HG03097 (cell line): Measurements from ENCODE around the gene TMEM131L.
"Not testable (repeated sequence)": the region's sequence is repeated elsewhere in the genome, so short reads cannot be mapped to it uniquely, and the experiment has no call there.

Source experiments
- ATAC-seq: cut with Tn5 transposase; IDR thresholded peaks from one replicate; pipeline ENCODE4 v1.9.1; 2021; ENCODE audit not compliant: unreplicated experiment, low FRiP score

Gene TMEM131L

GRCh38 chr4:153535772-153536513 lies 69.8 kb downstream of the TMEM131L start:
- no peak for ATAC-seq

GRCh38 chr4:153537493-153537960 lies 71.4 kb downstream of the TMEM131L start:
- ATAC-seq: no peak

- no peak for ATAC-seq
Measured at GRCh38 chr4:153538487-153539357, 72.6 kb downstream of the TMEM131L start.

GRCh38 chr4:153539422-153539821 lies 73.3 kb downstream of the TMEM131L start:
- ATAC-seq: no peak

GRCh38 chr4:153541456-153542096 lies 75.4 kb downstream of the TMEM131L start:
- no peak for ATAC-seq

DNA sequence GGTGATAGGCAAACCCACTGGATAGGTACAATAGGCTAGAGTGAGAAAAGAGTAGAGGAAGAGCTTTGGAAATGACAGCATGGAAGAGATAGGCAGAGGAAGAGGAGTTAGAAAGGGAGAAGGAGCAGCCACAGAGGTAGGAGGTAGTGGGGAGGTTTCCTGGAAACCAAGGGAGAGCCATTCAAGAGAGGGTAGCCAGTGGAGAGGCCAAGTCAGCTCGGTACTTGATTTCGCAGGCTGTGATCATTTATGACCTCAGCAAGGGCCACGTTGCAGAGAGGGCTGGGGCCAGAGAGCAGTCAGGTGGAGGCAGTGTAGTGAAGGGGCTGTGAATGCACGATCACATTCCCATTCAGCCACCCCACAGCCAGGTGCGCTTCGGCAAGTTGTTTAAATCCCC lies 76.0 kb downstream of the TMEM131L start:
- ATAC-seq: no peak

GRCh38 chr4:153542834-153543233 lies 76.7 kb downstream of the TMEM131L start:
- no peak for ATAC-seq

DNA sequence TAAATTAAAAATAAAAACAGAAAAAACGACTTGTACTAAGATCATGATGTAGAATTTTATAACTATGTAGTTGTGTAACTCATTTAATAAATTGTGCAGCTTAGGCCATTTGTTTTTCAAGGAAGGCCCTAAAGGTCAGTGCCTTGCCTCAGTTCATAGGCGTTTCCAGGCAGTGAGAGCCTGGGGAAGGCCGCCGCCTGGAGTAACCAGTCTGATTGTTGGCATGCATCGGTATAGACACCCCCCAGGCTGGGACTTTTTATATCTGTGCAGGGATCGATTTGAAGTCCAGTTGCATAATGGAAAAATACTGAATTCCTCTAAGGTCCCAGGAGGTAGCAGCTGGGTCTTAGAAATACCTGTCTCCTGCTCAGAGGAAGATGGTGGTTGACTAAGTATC lies 77.2 kb downstream of the TMEM131L start:
- ATAC-seq: no peak

DNA sequence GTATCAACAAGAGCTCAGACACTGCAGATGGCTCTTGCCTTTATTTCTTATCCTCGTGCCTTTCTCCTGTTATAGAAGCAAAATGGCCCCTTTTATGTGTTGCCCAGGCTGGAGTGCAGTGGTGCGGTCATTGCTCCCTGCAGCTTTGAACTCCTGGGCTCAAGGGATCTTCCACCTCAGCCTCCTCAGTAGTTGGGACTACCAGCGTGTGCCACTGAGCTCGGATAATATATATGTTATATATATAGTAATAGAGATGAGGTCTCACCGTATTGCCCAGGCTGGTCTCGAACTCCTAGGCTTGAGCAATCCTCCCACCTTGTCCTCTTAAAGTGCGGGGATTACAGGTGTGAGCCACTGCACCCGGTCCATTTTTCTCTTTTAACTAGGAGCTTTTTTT lies 79.7 kb downstream of the TMEM131L start:
- no peak for ATAC-seq

GRCh38 chr4:153546280-153546679 lies 80.1 kb downstream of the TMEM131L start:
- ATAC-seq: no peak

DNA sequence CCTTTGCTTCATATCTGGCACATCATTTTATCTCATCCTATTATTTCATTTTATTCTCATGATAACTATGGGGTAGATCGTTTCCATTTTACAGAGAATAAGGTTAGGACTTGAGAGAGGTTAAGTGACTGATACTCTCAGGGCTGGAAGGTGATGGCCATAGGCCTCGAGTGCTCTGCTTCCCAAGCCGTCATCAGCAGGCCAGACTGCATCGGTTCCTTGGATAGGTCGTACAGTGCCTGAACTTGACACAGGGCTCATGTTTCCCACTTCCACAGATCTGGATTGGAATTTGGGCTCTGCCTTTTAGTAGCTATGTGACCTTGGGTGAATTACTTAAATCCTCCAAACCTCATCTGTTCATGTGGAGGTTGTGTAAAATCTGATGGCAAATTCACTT lies 81.4 kb downstream of the TMEM131L start:
- ATAC-seq: no peak

GRCh38 chr4:153548907-153549306 lies 82.7 kb downstream of the TMEM131L start:
- not testable (repeated sequence) for ATAC-seq

DNA sequence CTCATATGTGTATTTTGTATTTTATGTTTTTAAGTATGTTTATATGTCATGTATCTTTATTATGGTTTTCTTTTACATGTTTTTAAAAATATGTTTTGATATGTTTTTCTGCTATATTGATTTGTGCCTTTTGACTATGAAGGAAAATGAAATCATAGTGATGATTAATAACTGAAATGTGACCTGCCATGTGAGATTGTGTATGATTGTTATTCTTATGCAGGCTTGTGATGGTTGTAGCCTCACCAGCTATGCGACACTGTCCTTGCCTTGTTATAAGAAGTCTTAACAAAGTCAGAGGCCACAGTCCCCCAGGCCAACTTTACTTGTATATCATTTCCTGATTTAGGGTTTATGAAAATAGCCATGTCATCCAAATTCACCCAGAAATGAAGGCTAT lies 83.2 kb downstream of the TMEM131L start:
- ATAC-seq: no peak

DNA sequence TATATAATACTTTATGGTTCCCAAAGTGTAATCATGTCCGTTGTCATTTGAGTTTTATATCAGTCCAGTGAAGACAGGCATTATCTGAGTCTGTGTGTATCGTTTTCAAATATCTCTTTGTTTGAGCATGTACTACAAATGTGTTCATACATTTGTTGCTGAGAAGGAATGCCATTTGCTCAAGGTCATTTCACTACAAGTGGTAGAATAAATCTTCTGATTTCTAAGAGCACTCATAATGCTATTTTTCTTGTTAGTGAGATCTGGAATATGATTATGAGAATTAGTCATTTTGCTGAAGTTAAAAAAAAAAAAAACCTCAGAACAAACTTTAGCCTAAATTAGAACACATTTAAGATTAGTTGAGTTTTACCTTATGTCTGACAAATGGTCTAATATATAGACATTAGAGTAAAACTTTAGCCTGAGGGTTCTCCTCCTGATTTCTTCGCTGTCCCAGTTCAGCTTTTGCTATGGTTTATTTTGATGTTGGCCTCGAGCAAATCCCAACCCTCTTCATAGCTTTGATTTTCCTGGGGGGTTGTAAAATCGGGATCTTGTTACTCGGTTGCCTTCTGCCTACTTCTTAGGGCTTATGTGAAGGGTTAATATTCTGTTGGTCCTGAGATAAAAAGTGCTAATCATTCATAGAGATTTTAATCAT lies 87.1 kb downstream of the TMEM131L start:
- no peak for ATAC-seq

DNA sequence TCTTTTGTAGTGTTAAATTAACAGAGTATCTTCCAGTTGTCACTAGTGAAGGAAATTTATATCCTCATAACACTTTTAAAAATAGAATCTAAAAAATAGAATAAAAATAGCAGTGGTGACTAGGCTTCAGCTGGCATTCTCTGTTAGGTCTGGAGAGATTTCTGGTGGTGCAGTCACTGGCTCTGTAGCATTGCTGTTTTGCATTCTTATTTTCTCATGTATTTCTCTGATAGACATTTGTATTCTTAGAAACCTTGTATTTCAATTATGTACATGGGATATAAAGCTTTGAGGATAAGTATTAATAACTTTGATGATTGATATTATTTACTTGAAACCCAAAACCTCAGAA lies 87.6 kb downstream of the TMEM131L start:
- no peak for ATAC-seq

DNA sequence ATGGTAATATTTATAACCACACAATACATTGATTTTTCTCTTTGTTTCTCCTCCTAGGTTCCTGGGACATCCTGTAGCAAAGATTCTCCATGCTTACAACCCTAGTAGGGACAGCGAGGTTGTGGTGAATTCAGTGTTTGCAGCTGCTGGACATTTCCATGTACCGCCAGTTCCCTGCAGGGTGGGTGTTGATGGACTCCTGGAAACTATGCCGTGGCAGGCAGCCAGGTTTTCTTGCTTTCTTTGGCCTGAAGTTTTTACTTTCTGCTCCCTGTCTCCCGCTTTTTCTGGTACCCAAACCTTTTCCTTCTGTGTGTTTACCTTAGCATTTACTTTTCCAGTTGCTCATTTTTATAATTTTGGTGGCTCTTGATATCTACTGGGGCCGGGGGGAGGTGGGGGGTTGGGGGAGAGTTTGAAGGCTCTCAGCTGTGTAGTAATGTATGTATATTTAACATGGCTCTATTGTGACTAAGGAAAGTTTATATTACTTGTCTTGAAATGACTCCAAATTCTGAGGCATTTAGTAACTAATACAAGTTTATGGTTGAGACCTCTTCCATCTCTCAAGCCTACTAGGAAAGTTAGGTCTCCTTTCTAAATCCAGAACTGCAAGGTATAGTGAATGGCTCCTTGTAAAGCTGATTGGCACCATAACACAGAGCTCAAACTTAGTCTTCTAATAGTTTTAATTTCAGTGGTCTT lies 89.7 kb downstream of the TMEM131L start:
- no peak for ATAC-seq

GRCh38 chr4:153556435-153556815 lies 90.3 kb downstream of the TMEM131L start:
- no peak for ATAC-seq

DNA sequence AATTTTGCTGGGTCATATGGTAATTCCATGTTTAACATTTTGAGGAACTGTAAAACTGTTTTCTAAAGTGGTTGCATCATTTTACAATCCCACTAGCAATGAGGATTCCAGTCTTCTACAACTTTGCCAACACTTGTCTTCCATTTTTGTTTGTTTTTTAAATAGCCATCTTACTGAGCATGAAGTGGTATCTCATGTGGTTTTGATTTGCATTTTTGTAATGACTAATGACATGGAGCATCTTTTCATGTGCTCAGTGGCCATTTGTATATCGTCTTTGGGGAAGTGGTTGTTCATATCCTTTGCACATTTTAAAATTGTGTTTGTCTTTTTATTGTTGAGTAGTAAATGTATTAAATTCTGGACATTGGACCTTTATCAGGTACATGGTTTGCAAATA lies 94.7 kb downstream of the TMEM131L start:
- ATAC-seq: no peak

DNA sequence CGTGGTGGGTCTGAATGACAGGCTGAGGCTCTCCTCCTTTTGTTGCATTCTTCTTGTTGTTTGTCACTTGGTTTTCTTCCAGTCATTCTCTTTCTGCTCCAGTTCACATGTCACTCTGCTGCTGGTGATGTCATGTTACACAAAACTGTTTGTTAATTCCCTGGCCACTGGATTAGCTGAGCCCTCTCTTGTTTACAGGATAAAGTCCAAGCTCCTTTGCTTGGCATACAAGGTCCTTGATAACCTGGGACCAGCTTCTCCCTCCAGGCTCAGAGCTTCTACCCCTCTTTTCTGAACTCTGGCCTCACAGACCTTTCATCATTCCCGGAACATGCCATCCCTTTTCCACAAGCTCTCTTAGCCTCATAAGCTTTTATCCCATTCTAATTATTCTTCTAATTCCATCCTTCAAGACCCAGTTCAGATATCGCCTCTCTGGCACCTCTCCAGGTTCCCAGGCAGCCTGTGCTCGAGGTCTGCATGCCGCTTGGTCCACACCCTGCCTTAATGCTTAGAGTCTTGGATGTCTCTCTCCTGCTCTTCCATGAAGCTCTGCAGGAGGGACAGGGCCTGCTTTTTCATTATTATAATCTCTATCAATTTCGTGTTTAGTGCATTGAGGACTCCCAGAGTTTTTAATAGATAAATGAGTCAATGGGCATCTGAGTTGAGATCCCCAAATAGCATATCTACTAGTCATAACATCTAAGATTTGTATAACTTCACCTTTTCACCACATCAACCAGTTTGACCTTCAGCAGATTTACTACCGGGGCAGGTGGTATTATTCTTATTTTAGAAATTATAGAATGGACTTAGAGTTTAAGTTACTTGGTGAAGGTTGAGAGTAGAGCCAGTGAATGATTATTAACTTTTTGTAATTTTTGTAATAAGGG lies 98.7 kb downstream of the TMEM131L start:
- no peak for ATAC-seq
